Measurements from ENCODE around the gene TNC.
"Not testable (repeated sequence)": the region's sequence is repeated elsewhere in the genome, so short reads cannot be mapped to it uniquely, and the experiment has no call there.

TNC gene

DNA sequence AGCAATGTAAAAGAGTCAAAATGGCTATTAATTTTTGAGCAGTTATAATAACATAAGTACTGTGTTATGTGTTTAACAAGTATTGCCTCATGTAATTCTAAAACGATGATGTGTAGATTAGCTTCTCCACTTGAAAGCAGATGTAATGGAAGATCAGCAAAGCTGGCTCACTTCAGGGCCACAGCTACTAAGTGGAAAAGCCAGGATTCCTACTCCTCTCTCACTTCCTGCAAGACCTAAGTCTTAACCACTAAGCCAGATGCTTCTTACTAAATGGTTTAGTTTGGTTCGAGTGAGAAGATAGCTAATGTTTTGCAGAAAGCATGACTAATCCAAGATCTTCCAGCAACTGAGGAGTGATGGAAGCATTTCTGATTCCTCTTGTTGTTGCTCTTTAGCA lies 15.7 kb upstream of the TNC start:
- DNase-seq: no peak

DNA sequence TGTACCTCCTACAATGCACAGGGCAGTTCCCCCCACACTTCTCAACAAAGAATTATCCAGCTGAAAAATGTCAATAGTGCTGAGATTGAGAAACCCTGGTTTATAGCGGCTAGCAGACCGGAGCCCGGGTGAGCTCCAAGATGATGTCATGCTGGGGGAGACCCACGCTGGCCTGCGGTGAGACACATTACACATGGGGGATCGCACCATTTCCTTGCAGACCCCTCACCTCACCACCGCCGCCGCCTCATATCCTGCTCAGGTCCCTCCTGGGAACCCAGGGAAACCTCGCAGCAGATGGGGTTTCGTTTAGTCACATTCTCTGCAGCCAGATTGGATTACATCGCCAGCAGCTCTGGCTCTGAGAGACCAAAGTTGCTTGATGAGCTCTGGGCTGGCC lies 14.7 kb upstream of the TNC start:
- no peak for DNase-seq

DNA sequence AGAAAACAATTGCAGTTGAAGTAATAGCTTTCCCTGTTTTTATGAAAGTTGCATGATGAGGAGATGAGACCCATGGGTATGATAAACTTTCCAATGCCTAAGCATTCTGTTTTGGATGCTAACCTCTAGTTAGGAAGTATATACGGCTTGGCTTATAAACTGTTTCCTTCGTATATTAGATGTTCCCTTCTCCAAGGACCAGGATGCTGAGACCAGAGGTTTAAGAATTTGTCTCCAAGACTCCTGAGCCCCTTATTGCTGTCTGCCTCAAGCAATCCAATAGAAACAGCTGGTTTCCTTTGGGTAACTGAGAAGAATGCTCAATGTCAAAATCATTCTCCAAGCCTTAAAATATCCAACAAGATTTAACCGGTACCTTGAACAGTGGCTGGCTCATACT lies 12.2 kb upstream of the TNC start:
- DNase-seq: no peak

DNA sequence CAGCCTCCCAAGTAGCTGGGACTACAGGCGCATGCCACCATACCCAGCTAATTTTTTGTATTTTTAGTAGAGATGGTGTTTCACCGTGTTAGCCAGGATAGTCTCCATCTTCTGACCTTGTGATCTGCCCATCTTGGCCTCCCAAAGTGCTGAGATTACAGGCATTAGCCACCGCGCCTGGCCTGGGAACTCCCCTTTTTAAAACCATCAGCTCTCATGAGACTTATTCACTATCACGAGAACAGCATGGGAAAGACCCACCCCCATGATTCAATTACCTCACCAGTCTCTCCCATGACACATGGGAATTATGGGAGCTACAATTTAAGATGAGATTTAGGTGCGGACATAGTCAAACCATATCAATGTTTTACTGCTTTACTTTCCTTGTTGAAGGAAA lies 10.8 kb upstream of the TNC start:
- not testable (repeated sequence) for DNase-seq

DNA sequence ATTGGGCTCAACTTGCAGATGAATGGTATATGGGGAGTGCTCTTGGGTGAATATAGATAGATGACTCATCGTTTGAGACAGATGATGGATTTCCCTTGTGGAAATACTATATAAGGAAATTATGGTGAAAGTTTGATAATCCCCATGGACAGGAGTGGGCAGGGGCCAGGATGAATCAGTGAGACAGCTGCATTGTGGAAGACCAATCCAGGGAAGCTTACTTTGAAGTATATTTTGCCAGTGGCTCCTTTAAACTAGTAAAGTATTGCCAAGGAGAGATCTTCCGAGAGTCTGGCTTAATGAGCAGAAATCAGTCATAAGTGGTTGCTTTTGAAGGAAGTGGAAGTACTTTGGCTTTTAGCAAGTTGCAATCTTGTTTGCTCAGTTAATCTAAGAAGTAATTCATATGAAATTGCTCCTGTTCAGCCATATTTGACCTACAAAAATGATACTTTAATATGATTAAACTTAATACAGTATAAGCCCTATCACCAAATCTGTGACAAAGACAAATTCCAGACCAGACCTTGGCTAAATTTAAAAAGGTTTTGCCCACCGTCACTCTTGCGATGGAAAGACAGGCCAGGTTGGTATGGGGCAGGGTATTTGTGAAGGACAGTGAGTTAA lies 9.3 kb upstream of the TNC start:
- no peak for DNase-seq

DNA sequence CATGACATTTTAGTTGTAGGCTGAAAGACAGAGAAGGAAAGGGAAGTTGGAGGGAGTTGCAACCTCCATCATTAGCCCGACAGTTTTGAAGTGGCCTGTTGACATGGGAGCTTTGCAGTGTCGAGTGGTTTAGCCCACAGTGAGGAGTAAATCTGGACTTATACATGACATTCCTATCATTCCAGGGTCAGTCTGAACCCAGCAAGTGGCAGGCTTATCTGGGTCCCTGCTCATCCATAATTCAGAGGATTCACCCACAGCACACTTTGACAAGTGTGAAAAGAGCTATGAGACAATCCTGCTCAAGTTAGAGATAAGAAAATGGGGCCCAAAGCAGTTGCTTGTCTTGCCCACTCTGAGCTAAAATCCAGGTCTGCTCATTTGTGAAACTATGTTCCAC lies 8.4 kb upstream of the TNC start:
- no peak for DNase-seq

DNA sequence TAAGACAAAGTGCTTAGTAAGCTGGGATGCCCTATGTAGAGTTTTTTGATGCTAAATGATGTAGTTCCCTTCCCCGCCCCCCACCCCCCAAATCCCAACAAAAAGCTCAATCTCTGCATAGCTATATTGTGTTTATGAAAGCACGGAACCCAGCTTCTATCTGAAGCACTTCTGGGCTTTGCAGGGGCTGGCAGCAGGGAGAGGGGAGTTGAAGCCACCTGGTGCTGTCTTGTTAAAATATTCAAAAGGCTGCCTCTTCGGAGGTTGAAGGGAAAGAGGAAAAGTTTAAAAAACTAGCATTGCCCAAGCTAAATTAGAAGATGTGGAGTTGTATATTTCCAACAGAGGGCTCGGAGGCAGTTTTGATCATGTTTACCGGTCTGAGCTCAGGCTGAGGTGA lies 5.0 kb upstream of the TNC start:
- no peak for DNase-seq

DNA sequence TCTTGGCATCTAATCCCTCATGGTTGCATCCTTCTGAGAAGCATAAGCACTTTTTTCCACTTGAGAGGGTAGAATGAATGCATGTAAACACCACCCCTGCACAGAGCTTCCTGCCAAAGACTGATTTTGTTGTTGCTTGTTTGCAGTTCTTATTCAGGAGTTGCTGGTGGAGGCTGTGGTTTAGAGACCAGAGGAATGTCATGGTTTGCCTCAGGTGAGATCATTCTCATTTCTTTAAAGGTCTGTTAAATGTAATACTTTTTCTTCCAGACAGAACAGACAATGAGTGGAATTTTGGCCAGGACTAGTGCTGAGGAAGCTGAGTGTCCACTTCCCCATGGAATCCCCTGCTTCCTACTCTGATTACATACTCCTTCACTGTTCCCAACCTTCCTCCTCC lies 3.2 kb upstream of the TNC start:
- DNase-seq: no peak

DNA sequence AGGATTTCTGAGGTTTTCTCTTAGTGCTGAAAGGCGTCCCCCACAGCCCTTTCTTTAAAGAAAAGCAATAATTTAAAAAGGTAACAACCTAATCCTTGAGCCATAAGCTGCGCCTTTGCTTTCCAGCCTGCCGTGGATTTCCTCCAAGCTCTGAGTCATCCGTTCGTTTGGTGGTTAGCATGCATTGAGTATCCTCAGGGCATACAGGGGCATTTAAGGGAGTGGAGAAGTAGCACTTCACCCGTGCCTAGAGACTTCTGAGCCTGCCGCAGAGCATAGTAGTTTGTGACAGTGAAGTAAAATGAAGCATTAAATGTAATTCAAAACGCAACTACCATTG lies 892 bp upstream of the TNC start:
- no peak for DNase-seq

DNA sequence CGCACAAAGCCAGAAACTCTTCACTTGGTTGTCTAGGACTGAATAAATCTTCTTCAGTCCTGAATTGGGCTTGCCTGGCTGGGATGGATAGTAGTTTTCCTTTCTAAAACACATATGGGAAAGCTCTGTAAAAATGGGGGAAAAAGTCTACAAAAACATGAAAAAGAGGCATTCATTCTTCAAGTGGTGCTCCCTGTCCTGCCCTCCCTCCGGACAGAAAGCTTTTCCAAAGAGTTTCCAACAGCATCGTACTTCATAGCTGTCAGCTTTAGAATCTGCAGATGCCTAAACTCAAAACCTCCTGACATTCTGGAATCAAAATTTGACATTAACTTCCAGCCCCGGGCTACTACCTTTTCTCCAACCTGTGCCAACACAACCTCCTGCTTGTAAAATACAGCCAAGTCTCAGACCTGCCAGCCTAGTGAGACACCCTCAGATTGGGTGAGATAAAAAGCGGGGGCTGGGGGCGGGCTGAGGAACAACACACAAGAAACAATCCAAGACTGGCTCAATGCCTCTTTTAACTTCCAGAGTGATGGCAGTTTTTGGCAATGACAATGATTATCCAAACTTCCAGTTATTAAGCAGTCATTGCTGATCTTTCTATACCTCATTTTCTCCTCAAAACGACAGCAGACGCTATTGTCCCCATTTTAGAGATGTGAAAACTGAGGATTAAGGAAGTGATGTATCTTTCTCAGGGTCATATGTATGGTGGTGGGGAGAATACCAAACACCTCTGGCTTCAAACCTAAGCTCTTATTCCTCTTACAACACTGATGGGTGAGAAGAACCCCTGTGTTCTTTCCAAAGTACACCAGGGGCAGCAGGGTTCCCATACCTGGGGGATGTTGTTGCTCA lies 1.3 kb downstream of the TNC start:
- DNase-seq: no peak

DNA sequence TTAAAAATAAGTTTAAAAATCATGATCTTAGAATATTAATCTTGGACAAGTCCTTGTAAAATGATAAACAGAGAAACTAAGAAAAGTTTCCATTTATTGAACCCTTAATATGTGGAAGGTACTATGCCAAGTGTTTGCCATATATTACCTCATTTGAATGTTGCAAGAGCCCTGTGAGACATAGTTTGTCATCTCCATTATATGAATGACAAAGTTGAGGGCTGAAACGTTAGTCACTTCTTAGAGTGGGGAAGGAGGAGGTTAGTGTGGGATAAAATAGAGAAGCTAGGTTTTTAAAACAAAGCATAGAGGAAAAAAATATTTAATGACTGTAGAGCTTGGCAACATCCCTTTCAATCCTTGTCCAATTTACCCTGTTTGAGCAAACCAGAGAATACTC lies 2.0 kb downstream of the TNC start:
- no peak for DNase-seq

DNA sequence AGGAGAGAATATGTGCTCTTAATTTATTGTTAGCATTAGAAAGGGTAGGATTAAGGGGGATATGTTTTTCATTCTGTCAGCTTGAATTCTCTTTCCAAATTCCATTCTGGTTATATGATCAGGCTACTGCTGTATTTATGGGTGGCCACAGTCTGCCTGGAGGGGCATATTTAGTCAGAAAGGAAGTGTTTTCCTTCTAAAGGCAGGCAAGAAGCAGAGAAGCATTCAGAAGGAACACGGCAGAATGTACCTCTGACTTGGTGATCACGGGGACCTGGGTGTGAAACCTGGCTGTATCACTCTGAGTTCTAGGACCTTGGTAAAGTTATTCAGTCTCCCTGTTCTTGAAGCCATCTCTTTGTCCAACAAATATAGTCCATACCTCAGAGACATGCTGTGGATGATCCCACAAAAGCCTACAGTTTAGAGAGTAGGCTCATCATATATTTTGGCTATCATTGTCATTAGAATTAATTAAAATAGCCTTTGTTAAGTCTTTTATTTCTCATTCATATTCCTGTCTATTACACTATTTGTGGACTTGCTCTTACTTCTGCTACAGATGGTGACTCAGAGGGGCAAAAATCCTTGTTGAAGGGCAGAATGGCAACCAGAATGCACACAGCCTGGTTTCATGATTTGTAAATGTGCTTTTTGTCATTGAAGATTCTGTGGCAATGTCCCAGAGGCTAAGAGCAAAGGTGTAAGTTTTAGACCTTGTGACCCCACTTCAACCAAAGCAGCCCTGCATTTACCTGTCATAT lies 2.7 kb downstream of the TNC start:
- DNase-seq: no peak

DNA sequence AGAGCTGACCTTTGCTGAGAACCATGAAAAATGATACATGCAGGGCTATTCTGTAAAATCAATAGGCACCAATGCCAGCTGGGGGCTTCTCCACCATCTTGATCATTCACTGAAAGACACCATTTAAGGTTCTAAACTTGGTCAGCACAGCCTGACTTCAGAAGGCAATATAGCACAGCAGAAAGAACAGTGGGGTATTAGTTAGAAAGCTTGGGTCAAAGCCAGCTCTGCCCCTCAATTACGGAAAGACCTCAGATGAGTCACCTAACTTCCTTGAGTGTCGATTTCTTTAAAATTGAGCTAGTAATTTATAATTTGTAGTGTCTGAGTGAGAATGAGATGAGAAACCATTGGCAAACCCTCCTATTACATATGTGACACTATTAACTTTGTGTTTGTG lies 3.4 kb downstream of the TNC start:
- DNase-seq: no peak

DNA sequence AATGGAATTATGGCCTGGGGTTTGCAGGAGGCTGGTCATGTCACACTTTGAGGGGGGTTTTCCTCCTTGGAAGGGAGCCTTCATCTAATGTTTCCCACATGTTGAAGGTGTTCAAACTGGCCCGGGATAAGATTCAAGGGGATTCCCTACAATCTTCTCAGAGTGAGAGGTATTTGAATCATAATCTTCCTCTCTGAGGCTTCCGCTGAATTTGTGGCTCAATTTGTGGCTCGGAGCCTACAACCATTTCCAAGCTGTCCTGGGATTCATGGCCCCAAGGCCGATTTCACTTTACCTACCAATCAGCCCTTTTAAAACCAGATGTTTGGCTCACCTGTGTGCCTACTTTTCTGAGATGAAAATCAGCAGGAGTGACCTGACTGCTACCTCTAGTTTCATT lies 3.9 kb downstream of the TNC start:
- DNase-seq: no peak

DNA sequence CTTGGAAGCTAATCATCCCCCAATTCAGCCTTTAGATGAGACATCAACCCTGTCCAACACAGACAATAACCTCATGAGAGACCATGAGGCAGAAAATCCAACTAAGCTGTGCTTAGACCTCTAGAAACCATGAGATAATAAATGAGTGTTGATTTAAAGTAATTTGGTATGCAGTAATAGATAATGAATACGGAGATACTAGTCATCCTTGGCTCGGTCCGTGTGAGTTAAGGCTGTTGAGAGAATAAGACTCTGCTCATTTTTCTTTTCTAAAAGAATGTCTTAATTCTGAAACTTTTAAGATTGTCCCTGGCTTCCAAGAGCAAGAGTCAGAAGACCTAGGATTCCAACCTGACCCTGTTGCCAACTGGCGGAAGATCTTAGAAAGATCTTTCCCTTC lies 6.1 kb downstream of the TNC start:
- DNase-seq: no peak

DNA sequence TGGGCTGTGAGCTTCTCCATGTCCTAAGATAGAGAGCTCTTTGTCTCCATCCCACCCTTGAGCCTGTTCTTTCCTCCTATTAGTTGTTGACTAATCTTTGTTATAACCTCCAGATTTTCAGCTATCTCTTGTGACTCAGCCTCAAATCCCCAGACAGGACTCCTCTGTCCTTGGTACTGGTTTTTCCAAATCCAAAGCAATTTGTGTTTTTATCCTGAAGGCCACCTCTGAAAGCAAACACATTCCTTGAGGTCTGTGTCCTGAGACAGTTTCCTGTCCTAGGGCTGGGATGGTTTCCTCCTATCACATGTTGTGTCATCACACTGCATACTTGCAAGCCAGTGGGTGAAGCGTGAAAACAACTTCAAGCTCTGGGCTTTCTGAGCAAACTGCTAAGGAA lies 8.5 kb downstream of the TNC start:
- DNase-seq: no peak

DNA sequence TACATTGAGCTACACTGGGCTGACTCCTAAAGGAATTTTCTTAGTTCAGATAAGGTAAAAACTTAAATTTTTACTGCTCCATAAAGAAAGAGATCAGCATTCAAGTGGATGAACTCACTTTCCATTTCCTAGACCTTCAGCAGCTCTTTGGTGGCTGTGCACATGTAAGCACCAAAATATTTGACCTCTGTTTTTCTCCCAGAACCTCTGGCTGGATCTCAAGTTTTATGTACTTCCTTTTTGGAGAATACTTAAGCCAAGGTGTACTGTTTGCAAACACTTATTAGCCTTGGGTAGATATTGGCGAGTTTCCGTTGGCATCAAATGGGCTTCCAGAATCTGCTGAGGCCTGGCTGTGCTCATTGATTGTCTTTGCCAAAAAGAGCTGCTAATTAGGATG lies 10.3 kb downstream of the TNC start:
- no peak for DNase-seq

DNA sequence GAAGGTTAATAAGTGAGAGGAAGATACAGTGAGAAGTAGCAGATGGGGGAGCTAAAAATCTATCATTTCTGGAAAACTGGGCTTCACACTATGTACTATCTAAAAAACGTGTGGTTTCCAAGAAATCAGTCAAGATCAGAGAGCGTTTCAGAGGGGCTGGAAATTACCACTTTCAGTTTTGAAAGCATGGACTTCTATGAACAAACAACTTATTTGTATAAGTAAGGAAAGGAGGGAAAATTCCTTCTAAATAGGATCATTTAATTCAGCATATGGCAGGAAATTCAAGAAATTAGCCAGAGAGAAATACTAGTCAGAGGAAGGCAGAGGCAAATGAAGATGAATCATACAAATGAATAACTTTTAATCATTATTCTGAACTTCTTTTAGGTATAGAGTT lies 11.3 kb downstream of the TNC start:
- DNase-seq: no peak

DNA sequence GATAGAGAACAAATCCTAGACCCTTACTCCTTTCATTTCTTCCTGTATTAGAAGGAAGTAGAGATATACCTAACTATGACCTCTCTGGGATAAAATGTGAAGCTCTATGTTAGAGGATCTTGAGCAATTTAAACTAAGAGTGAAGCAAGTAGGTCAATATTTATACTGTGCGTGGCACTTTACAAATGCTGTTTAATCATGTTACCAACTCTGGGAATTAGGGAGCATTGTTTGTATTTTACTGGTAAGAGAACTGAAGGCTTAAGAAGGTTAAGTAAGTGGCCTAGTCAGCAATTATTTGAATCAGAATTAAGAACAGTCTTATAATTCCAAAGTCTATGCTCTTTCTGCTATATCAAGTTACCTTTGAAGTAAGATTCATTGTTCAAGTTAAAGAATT lies 12.0 kb downstream of the TNC start:
- no peak for DNase-seq

DNA sequence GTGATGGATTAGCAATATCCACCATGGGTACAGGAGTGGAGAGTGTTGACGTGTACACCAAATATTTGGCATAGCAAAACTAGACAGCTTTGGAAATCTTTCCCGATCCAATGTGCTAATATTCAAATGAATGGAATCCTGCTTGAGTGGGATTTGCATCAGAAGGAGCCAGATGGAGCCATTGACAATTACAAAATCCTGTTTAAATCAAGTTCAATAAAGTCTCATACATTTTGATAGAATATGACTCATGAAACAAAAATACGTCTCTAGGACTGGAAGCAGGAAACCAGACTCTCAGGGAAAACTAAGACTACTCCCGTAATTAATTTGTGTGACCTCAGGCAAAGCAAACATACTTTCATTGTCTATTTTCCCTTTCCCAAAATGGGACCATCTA lies 13.0 kb downstream of the TNC start:
- no peak for DNase-seq

DNA sequence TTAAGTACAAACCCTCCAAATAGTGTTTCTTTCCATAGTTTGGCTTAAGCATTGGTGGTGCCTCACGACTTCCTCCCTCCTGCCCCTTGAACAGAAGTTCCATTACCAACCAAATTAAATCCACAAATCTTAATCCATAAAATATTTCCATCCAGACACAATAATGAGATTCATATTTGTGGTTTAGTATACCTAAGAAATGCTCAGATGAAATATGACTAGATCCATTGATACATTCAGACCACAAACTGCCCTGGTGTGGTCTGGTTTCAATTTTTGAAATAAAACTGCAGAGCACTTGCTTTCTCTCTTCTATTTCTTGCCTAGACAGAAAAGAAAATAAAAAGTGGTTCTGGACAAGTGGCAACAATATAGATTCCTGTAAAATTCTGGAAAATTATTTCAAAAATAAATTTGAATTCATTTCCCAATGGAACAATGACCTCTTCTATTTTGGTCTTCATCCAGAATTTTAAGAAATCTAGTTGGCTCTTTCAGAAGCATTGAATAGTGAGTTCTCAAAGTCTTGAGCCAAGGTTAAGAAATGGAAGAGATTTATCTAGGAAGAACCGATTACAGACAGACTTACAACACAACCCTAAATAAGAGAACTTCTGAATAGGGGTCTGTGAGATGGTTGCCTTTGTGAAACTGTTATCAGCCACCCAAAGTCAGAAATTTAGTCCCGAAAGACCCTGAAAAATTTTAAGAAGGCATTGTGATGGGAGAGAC lies 14.0 kb downstream of the TNC start:
- DNase-seq: no peak

DNA sequence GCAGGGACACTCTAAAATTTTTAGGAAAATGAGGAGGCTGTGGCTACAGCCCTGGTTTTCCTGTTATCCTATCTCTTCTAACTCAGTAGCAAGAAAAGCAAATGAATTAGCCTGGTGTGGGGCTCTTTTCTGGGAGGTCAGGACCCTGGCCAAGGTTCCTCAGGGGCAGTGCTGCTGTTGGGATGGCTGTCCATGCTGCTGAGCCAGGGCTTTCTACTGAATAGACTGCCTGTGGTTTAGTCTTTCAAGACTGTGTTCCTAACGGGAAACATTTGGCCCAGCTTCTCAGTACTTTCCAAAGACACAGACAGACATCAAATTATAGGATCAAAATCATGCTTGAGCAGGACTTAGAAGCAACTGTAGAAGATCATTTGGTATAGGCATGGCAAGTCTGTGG lies 18.1 kb downstream of the TNC start:
- no peak for DNase-seq

DNA sequence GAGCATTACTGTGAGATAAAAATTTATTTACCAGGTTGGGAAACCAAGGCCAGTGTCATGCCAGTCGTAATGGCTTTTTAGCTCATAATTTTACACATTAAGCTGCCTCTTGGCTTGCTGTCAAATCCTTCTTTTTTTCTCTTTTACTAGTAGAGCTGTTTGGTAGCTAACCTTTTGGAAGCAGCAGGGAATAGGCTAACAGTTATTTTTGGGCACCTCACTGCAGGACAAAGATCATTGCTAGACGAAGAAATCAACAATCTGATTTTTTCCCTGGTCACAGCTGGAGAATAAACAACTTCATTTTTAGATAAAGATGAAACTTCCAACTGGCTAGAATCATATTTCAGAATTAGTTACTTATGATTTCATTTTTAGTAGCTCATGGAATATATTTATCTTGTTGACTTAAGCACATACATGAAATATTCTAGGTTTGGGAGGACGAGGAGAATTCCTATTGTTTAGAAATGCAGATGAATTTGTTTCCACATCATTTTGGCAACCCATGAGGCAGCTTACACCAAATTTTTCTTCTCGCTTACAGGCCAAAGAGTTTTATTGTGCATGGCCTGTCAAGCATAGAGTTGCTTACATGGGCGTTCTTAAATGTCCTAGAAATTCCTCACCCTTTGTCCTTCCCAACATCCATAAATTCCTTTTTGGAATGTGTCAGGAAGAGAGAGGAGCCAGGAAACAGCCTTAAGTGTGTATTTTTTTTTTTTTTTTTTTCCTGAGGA lies 19.6 kb downstream of the TNC start:
- DNase-seq: no peak

All from CD4-positive, alpha-beta T cell treated with Interleukin-10 for 1 hour (primary cell).